Measurements from ENCODE around the gene STMN3. TPM values are rescaled to one million over a fixed set of nuclear protein-coding genes. Genes with fewer than 3 reads are reported as not detected.

The STMN3 gene
- total and polyA plus RNA-seq, 7 donors = 1.8 to 25.2 (median 19.9) TPM

DNA sequence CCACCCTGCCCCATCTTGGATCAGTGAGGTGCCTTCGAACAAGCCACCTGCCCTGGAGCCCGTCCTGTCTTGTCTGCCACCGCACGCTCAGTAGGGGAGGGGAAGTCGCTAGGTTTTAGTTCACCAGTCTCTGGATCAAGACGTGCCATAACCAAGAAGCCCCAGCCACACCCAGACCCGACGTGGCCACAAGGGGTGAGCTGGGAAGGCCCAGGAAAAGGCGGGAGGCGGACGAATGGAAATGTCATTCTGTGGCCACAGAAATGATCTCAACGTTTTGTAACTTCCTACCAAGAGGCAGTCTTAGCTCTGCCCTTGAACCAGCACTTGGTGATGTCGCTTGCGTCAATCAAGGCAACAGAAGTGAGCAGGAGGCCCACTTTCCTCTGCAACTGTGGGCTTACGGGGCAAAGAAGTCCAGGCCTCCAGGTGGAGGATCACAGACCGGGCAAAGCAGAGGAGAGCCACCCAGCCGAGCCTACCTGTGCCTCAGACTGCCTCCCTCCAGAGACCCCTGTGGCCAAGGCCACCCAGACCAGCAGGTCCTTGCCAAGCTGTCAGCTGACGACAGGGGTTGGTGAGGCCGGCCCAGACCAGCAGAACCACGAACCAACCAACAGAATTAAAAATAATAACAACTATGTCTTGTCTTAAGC, 40.8 kb downstream of the STMN3 start:
- Histone ChIP-seq H3K27ac (no peak overlapping the region), H3K9me3 (no peaks in the 10 kb centered on the region), H3K4me3 (no peak overlapping the region), H3K4me1 (no peaks in the 10 kb centered on the region), H3K36me3 (peaks cover 0 to 19% (median 8%) of the 10 kb centered on the region in 4 donors), H3K27me3 (no peaks in the 10 kb centered on the region)
- DNase-seq = no peak
- TF ChIP-seq, protein P1, sequence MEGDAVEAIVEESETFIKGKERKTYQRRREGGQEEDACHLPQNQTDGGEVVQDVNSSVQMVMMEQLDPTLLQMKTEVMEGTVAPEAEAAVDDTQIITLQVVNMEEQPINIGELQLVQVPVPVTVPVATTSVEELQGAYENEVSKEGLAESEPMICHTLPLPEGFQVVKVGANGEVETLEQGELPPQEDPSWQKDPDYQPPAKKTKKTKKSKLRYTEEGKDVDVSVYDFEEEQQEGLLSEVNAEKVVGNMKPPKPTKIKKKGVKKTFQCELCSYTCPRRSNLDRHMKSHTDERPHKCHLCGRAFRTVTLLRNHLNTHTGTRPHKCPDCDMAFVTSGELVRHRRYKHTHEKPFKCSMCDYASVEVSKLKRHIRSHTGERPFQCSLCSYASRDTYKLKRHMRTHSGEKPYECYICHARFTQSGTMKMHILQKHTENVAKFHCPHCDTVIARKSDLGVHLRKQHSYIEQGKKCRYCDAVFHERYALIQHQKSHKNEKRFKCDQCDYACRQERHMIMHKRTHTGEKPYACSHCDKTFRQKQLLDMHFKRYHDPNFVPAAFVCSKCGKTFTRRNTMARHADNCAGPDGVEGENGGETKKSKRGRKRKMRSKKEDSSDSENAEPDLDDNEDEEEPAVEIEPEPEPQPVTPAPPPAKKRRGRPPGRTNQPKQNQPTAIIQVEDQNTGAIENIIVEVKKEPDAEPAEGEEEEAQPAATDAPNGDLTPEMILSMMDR (IDR thresholded peaks at IDR 0.05) = no peak
- TF ChIP-seq POLR2A (IDR thresholded peaks at IDR 0.05) = no peak
- TF ChIP-seq POLR2AphosphoS5 (IDR thresholded peaks at IDR 0.05) = no peak
- no peak for TF ChIP-seq EP300 (IDR thresholded peaks at IDR 0.05)
- intact Hi-C loops (cut with DNase I) = no loop called here
- 85 to 88% methylated on average over 20 of the region's 20 CpGs for WGBS, 2 donors

DNA sequence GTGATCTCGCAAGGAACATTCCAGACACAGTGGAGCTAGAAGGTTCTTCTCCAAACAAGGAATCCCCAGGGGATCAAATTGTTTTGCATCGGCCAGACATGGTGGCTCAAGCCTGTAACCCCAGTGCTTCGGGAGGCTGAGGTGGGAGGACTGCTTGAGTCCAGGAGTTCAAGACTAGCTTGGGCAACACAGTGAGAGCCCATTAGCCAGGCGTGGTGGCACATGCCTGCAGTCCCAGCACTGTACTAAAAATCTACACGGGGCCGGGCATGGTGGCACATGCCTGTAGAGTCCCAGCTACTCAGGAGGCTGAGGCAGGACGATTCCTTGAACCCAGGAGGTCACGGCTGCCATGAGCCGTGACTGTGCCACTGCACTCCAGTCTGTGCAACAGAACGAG, 41.6 kb downstream of the STMN3 start:
- intact Hi-C loops (cut with DNase I) = no loop called here
- Histone ChIP-seq H3K36me3 (peaks cover 0 to 11% (median 3%) of the 10 kb centered on the region in 4 donors), H3K9me3 (no peaks in the 10 kb centered on the region), H3K4me3 (no peak overlapping the region), H3K27ac (no peak overlapping the region), H3K27me3 (no peaks in the 10 kb centered on the region), H3K4me1 (no peaks in the 10 kb centered on the region)
- TF ChIP-seq POLR2AphosphoS5 (IDR thresholded peaks at IDR 0.05) (no peak), POLR2A (IDR thresholded peaks at IDR 0.05) (no peak), EP300 (IDR thresholded peaks at IDR 0.05) (no peak)
- TF ChIP-seq, protein P1 (IDR thresholded peaks at IDR 0.05) = no peak
- 95 to 96% methylated on average over 10 of the region's 10 CpGs for WGBS, 2 donors
- no peak for DNase-seq

DNA sequence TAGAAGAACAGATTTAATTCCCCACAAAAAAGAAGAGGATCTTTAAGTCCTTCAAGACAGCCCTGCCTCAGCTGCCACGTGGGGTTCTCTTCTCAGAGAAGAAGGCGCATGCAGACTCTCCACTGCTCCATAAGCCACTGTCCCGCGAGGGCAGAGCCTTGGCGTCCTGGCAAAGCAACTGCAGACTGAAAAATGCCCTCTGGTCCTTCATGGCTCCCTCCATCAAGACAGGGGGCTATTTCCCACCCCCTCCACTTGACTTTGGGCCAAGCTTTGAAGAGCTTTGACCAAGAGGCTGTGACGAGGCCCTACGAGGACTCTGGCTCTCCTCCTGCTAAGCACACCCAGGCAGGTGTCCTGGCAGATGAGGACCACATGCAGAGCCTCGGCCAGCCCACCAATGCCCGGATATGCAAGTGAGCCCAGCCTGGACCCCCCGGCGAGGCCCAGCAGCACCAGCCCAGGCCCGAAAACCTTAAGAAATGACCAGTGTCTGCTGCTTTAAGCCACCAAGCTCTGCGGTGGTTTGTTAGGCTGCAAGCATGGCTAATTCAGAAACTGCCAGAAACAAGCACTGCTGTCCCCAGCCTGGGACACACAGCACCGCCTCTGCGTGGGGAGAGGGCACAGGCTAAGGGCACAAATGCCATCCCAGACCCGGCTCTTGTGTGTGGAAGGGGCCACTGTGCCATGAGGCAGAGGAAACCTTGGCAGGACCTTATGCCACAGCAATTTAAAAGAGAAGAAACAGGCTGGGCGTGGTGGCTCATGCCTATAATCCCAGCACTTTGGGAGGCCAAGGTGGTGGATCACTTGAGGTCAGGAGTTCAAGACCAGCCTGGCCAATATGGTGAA, 42.4 kb downstream of the STMN3 start:
- no peaks in the 10 kb centered on the region for H3K4me1 ChIP-seq
- WGBS, 2 donors = 93% methylated on average over 17 of the region's 17 CpGs
- H3K4me3 ChIP-seq = no peak overlapping the region
- TF ChIP-seq, protein P1 (IDR thresholded peaks at IDR 0.05) = no peak
- TF ChIP-seq POLR2AphosphoS5 (IDR thresholded peaks at IDR 0.05) (no peak), POLR2A (IDR thresholded peaks at IDR 0.05) (no peak), EP300 (IDR thresholded peaks at IDR 0.05) (no peak)
- H3K9me3 ChIP-seq = no peaks in the 10 kb centered on the region
- H3K36me3 ChIP-seq = peaks cover 0 to 3% (median 0%) of the 10 kb centered on the region in 4 donors
- H3K27me3 ChIP-seq = no peaks in the 10 kb centered on the region
- intact Hi-C loops (cut with DNase I) = no loop called here
- DNase-seq = no peak
- no peak overlapping the region for H3K27ac ChIP-seq

DNA sequence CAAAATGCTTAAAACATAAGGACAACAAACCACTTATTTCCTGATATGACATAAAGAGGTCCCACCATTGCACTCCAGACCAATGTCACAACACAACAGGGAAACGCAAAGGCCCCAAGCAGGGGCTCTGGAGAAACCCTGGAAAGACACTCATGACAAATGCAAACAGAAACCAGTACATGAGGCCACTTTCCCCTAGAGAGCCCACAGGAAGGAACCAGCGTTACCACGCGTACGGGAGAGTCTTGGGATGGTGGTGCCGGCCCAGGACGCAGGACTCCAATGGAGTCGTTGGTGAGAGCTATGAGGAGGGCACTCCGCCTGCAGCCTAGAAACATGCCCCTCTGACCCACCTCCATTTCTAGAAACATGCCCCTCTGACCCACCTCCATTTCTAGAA, 46.5 kb downstream of the STMN3 start:
- intact Hi-C loops (cut with DNase I) = no loop called here
- H3K4me1 ChIP-seq = no peaks in the 10 kb centered on the region
- no peak overlapping the region for H3K27ac ChIP-seq
- no peak for TF ChIP-seq EP300 (IDR thresholded peaks at IDR 0.05)
- no peak for TF ChIP-seq POLR2AphosphoS5 (IDR thresholded peaks at IDR 0.05)
- TF ChIP-seq POLR2A (IDR thresholded peaks at IDR 0.05) = no peak
- TF ChIP-seq, protein P1 (IDR thresholded peaks at IDR 0.05) = no peak
- no peak overlapping the region for H3K4me3 ChIP-seq
- DNase-seq = no peak
- 73 to 97% methylated on average over 9 of the region's 9 CpGs for WGBS, 2 donors
- peaks cover 9 to 22% (median 13%) of the 10 kb centered on the region in 4 donors for H3K36me3 ChIP-seq
- no peaks in the 10 kb centered on the region for H3K27me3 ChIP-seq
- H3K9me3 ChIP-seq = no peaks in the 10 kb centered on the region

All from sigmoid colon (tissue), 7 donors.